Measurements from ENCODE around the gene RACGAP1. TPM values are rescaled to one million over a fixed set of nuclear protein-coding genes. Genes with fewer than 3 reads are reported as not detected.

The RACGAP1 gene
- total and polyA plus RNA-seq, 2 of the 4 experiments (the other 2 are of a cell fraction) = 37.9 to 110 TPM

DNA sequence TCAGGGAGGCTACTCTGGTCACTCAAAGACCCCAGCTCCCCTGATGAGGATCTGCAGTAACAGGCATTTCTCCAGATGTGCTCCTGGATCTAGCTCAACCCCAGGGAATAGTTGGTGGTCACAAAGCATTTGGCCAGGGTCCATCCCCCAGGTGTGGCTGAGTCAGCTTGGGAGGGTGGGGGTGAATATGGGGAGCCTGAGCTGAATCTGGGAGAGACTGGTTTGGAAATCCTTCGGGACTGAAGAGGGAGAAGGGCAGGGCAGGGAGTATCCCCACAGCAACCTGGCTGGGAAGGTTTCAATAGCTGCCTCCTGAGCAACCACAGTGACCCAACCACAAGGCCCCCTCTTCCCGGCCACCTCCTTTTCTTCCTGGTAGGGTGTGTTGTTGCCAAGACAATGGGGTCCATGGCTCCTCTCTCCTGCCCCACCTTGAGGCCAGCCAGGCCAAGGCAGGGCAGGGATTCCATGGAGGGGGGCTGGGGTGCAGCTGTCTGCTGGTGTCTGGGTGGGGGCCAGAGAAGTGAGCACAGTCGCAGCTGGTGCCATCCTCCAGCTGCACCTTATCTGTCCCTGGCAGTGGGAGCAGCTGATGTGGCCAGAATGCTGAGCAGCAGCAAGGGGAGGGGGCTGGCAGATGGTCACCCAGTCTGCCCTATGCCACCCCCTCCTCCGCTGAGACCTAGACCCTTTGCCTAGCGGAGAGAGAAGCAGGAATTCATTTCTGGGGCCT, 37.6 kb upstream of the RACGAP1 start:
- no peaks in the 10 kb centered on the region for H3K9me3 ChIP-seq (ENCODE audit: control insufficient read depth, insufficient read depth, low read length)
- no peak overlapping the region for H2AK9ac ChIP-seq (replicated peaks; ENCODE audit: low read depth, low read length, poor library complexity)
- no peak overlapping the region for H2BK15ac ChIP-seq (ENCODE audit: low read depth, low read length)
- no peaks in the 10 kb centered on the region for H3K27me3 ChIP-seq (ENCODE audit: control insufficient read depth, insufficient read depth, low read length)
- H2AK5ac ChIP-seq (ENCODE audit: low read depth, low read length) = no peak overlapping the region; the same call in 1 of the 2 replicates
- intact Hi-C loops (cut with micrococcal nuclease) (no loop called here), in situ Hi-C loops (cut with MboI; ENCODE audit: low sequenced_read_pairs) (no loop called here), dilution Hi-C loops (cut with HindIII; ENCODE audit: low sequenced_read_pairs, unreplicated experiment) (no loop called here)
- DNase-seq (peak; percentile 20), ATAC-seq (ENCODE audit: low read depth) (no peak)
- no peaks in the 10 kb centered on the region; the same call in 1 of the 2 replicates for H4K20me1 ChIP-seq (ENCODE audit: insufficient read depth, low read length)
- WGBS, 2 experiments (ENCODE audit: extremely low coverage in 2 of 2, insufficient read length in 1 of 2) = 80% methylated on average over 2 of the region's 5 CpGs; no CpG with 5 or more reads in 1 of the 2 experiments
- H3K4me2 ChIP-seq (ENCODE audit: low read depth, low read length) = no peak overlapping the region
- ChIA-PET POLR2A (ENCODE audit: unreplicated experiment) (interaction anchor here (1.0 kb wide), 1 partner anchor 22 kb away, joined by 3 read pairs; no protein-coding TSS in a partner anchor), CTCF (interaction anchor here (0.5 to 1.1 kb wide), 3 partner anchors 24 to 74 kb away, joined by 3 to 5 read pairs (median 4); partner anchors contain the start of gene COX14)
- no peak overlapping the region for H3K14ac ChIP-seq (replicated peaks; ENCODE audit: low read depth, low read length)
- 0 out of 2 replicates have a peak, but pooled peaks cover 7% of the 10 kb centered on the region for H3K9me1 ChIP-seq (ENCODE audit: insufficient read depth, low read length)
- H2BK20ac ChIP-seq (ENCODE audit: low read depth, low read length) = no peak overlapping the region
- H3K56ac ChIP-seq (ENCODE audit: extremely low read depth, insufficient read depth, low read length) = no peak overlapping the region
- no peak overlapping the region for H4K8ac ChIP-seq (ENCODE audit: low read depth in 2 of 2, low read length in 2 of 2)
- H3K4me3 ChIP-seq (ENCODE audit: insufficient read depth, low read depth, low read length) = no peak overlapping the region
- no peak overlapping the region for H3K4ac ChIP-seq (ENCODE audit: low read depth, low read length)
- no peak overlapping the region for H2BK5ac ChIP-seq (ENCODE audit: low read depth, low read length, poor library complexity, severe bottlenecking)
- no peak overlapping the region for H4K5ac ChIP-seq (ENCODE audit: low read depth, low read length)
- peaks cover 13% of the 10 kb centered on the region for H3K4me1 ChIP-seq (ENCODE audit: control insufficient read depth, insufficient read depth, low read length)
- 0 out of 2 replicates have a peak, but pooled peaks cover 3% of the 10 kb centered on the region for H3K36me3 ChIP-seq (ENCODE audit: control insufficient read depth, insufficient read depth, low read length)
- no peak overlapping the region for H2AFZ ChIP-seq (replicated peaks; ENCODE audit: low read length, poor library complexity)
- no peak overlapping the region for H4K91ac ChIP-seq (ENCODE audit: insufficient read depth, low read depth, low read length)
- no peak overlapping the region for H2BK120ac ChIP-seq (ENCODE audit: low read depth, low read length)
- H3K18ac ChIP-seq (ENCODE audit: low read depth, low read length) = no peak overlapping the region
- no peak overlapping the region for H3K27ac ChIP-seq (ENCODE audit: insufficient read depth, low read length)
- no peak overlapping the region for H3K23ac ChIP-seq (ENCODE audit: low read depth, low read length)
- no peak overlapping the region for H3K9ac ChIP-seq (ENCODE audit: low read depth, low read length)
- BruUV-seq (replicated peaks) = no TSS peak
- no peaks in the 10 kb centered on the region for H3K79me1 ChIP-seq (ENCODE audit: low read depth in 1 of 2, low read length in 2 of 2)
- TF ChIP-seq USF2 (IDR thresholded peaks at IDR 0.05; ENCODE audit: low read depth, low read length) = no peak
- no peak for TF ChIP-seq RAD21 (IDR thresholded peaks at IDR 0.05; ENCODE audit: low read length)
- no peak for TF ChIP-seq CEBPB (IDR thresholded peaks at IDR 0.05; ENCODE audit: low read depth, low read length)
- no peak for TF ChIP-seq CHD1 (IDR thresholded peaks at IDR 0.05; ENCODE audit: low read depth, low read length)
- TF ChIP-seq, protein P1, sequence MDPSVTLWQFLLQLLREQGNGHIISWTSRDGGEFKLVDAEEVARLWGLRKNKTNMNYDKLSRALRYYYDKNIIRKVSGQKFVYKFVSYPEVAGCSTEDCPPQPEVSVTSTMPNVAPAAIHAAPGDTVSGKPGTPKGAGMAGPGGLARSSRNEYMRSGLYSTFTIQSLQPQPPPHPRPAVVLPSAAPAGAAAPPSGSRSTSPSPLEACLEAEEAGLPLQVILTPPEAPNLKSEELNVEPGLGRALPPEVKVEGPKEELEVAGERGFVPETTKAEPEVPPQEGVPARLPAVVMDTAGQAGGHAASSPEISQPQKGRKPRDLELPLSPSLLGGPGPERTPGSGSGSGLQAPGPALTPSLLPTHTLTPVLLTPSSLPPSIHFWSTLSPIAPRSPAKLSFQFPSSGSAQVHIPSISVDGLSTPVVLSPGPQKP (IDR thresholded peaks at IDR 0.05; ENCODE audit: borderline replicate concordance, low read depth, low read length) = no peak
- TF ChIP-seq RFX5 (IDR thresholded peaks at IDR 0.05; ENCODE audit: low read depth, low read length) = no peak
- TF ChIP-seq CTCF (conservative IDR thresholded peaks at IDR 0.05; ENCODE audit: low read depth, low read length) = no peak
- no peak for TF ChIP-seq MAFK (IDR thresholded peaks at IDR 0.05; ENCODE audit: low read depth, low read length)
- no peak for TF ChIP-seq MAZ (IDR thresholded peaks at IDR 0.05; ENCODE audit: borderline replicate concordance, low read depth, low read length)
- no peak for TF ChIP-seq RCOR1 (IDR thresholded peaks at IDR 0.05; ENCODE audit: insufficient replicate concordance, low read length)
- TF ChIP-seq SMC3 (IDR thresholded peaks at IDR 0.05; ENCODE audit: low read depth, low read length) = no peak
- TF ChIP-seq BHLHE40 (IDR thresholded peaks at IDR 0.05; ENCODE audit: low read depth, low read length) = no peak
- TF ChIP-seq FOS (IDR thresholded peaks at IDR 0.05; ENCODE audit: low read depth, low read length) = no peak
- TF ChIP-seq NFE2L2 (IDR thresholded peaks at IDR 0.05; ENCODE audit: low read depth, low read length) = no peak

All from IMR-90 (cell line).